ENCODE data around the gene ACTL8.

Gene ACTL8

GRCh38 chr1:17724150-17724549, 31.0 kb upstream of the ACTL8 start:
- Histone ChIP-seq H3K9me3 (ENCODE audit: low read length) (no peaks in the 10 kb centered on the region), H3K9ac (ENCODE audit: low read length) (no peak overlapping the region), H3K36me3 (ENCODE audit: insufficient read depth, low read length) (no peaks in the 10 kb centered on the region), H3K4me3 (ENCODE audit: low read depth in 1 of 2, low read length in 2 of 2) (no peak overlapping the region), H3K27ac (ENCODE audit: low read depth, low read length) (no peak overlapping the region), H3K4me1 (ENCODE audit: insufficient read depth, low read length) (no peaks in the 10 kb centered on the region), H3K27me3 (ENCODE audit: control insufficient read depth in 1 of 2, insufficient read depth in 2 of 2, low read length in 2 of 2) (no peaks in the 10 kb centered on the region)

- Histone ChIP-seq H3K4me1 (ENCODE audit: insufficient read depth, low read length) (no peaks in the 10 kb centered on the region), H3K27me3 (ENCODE audit: control insufficient read depth in 1 of 2, insufficient read depth in 2 of 2, low read length in 2 of 2) (no peaks in the 10 kb centered on the region)
Measured at GRCh38 chr1:17725084-17725719, 29.9 kb upstream of the ACTL8 start.

DNA sequence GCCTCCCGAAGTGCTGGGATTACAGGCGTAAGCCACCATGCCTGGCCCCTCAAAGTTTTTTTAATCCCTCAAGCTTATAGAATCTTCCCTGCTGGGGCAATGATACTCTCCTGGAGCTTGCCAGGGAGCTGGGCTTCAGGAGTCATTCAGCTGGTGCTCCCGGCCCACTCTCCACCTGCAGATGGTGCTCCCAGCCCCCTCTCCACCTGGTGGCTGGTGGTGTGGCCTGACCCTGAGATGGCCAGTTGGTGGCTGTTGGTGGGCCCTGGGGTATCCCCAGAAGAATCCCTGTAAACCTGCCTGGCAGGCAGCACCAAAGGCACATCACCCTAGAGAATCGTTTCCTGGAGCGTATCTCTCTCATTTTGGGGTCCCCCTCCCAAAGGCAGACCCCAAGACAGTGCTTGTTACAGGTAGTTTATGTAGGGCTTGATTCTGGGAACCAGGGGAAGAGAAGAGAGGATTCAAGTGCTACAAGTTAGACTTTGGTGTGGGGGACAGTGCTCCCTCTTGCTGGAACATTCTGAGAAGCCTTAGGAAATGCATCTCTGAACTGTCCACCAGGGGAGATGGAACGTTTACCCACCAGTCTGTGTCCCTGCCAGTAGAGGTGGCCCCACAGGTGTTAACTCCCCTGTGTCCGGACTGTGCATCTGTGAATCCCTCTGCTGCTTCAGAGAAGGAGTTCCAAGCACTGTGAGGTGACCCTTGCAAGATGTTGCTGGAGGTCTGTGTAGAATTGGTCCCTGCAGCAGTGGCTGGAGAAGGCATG, 29.1 kb upstream of the ACTL8 start:
- no peaks in the 10 kb centered on the region for H3K27me3 ChIP-seq (ENCODE audit: control insufficient read depth in 1 of 2, insufficient read depth in 2 of 2, low read length in 2 of 2)
- H3K9ac ChIP-seq (ENCODE audit: low read length), result no peak overlapping the region
- H3K9me3 ChIP-seq (ENCODE audit: low read length), result no peaks in the 10 kb centered on the region
- H3K36me3 ChIP-seq (ENCODE audit: insufficient read depth, low read length), result no peaks in the 10 kb centered on the region
- no peak overlapping the region for H3K4me3 ChIP-seq (ENCODE audit: low read depth in 1 of 2, low read length in 2 of 2)
- no peaks in the 10 kb centered on the region for H3K4me1 ChIP-seq (ENCODE audit: insufficient read depth, low read length)
- H3K27ac ChIP-seq (ENCODE audit: low read depth, low read length), result no peak overlapping the region

More at GRCh38 chr1:17725084-17725719, 29.9 kb upstream of the ACTL8 start:
- Histone ChIP-seq H3K27ac (ENCODE audit: low read depth, low read length) (no peak overlapping the region), H3K9me3 (ENCODE audit: low read length) (no peaks in the 10 kb centered on the region), H3K9ac (ENCODE audit: low read length) (no peak overlapping the region), H3K4me3 (ENCODE audit: low read depth in 1 of 2, low read length in 2 of 2) (no peak overlapping the region), H3K36me3 (ENCODE audit: insufficient read depth, low read length) (no peaks in the 10 kb centered on the region)

- Histone ChIP-seq H3K4me3 (ENCODE audit: low read depth in 1 of 2, low read length in 2 of 2) (no peak overlapping the region), H3K9ac (ENCODE audit: low read length) (no peak overlapping the region), H3K27ac (ENCODE audit: low read depth, low read length) (no peak overlapping the region), H3K36me3 (ENCODE audit: insufficient read depth, low read length) (no peaks in the 10 kb centered on the region), H3K9me3 (ENCODE audit: low read length) (no peaks in the 10 kb centered on the region), H3K4me1 (ENCODE audit: insufficient read depth, low read length) (no peaks in the 10 kb centered on the region), H3K27me3 (ENCODE audit: control insufficient read depth in 1 of 2, insufficient read depth in 2 of 2, low read length in 2 of 2) (no peaks in the 10 kb centered on the region)
Measured at GRCh38 chr1:17728123-17728712, 26.9 kb upstream of the ACTL8 start.

GRCh38 chr1:17729248-17729647, 25.9 kb upstream of the ACTL8 start:
- Histone ChIP-seq H3K27me3 (ENCODE audit: control insufficient read depth in 1 of 2, insufficient read depth in 2 of 2, low read length in 2 of 2) (no peaks in the 10 kb centered on the region), H3K27ac (ENCODE audit: low read depth, low read length) (no peak overlapping the region), H3K9me3 (ENCODE audit: low read length) (no peaks in the 10 kb centered on the region), H3K4me1 (ENCODE audit: insufficient read depth, low read length) (no peaks in the 10 kb centered on the region), H3K36me3 (ENCODE audit: insufficient read depth, low read length) (no peaks in the 10 kb centered on the region), H3K4me3 (ENCODE audit: low read depth in 1 of 2, low read length in 2 of 2) (no peak overlapping the region), H3K9ac (ENCODE audit: low read length) (no peak overlapping the region)

DNA sequence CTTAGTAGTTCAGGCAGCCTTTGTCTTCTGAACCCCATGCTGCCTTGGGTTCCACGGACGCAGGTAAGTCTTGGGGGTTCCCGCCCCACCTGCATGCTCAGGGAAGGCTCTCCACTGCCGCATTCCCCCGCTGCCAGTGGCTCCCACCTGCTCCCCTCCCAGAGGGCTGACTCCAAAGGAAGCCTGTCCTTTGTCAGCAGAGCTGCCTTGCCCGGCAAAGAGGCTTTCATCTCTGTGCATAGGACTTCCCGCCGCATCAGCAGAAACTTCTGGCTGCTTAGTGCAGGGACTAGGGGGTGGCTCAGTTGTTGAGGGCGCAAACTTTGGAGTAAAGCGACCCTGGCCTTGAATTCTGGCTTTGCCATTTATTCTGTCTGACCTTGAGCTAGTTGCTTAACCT, 25.2 kb upstream of the ACTL8 start:
- Histone ChIP-seq H3K27ac (ENCODE audit: low read depth, low read length) (no peak overlapping the region), H3K4me3 (ENCODE audit: low read depth in 1 of 2, low read length in 2 of 2) (no peak overlapping the region), H3K4me1 (ENCODE audit: insufficient read depth, low read length) (no peaks in the 10 kb centered on the region), H3K9ac (ENCODE audit: low read length) (no peak overlapping the region), H3K27me3 (ENCODE audit: control insufficient read depth in 1 of 2, insufficient read depth in 2 of 2, low read length in 2 of 2) (no peaks in the 10 kb centered on the region), H3K36me3 (ENCODE audit: insufficient read depth, low read length) (no peaks in the 10 kb centered on the region), H3K9me3 (ENCODE audit: low read length) (no peaks in the 10 kb centered on the region)

DNA sequence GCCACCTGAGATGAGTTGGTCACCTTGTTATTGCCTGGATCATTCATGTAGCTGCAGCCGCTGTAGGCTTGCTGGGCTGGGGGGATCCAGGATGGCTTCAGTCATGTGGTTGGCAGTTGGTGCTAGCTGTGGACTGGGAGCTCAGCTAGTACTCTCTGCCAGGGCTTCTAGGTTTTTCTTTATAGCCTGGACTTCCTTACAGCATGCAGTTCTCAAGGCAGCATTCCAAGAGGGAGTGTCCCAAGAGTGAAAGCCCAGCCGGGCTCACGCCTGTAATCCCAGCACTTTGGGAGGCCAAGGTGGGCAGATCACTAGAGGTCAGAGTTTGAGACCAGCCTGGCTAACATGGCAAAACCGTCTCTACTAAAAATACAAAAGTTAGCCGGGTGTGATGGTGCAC, 23.7 kb upstream of the ACTL8 start:
- H3K4me1 ChIP-seq (ENCODE audit: insufficient read depth, low read length), result no peaks in the 10 kb centered on the region
- peaks cover 0 to 4% of the 10 kb centered on the region in 2 donors for H3K27me3 ChIP-seq (ENCODE audit: control insufficient read depth in 1 of 2, insufficient read depth in 2 of 2, low read length in 2 of 2)
- H3K9ac ChIP-seq (ENCODE audit: low read length), result no peak overlapping the region
- no peaks in the 10 kb centered on the region for H3K36me3 ChIP-seq (ENCODE audit: insufficient read depth, low read length)
- no peak overlapping the region for H3K4me3 ChIP-seq (ENCODE audit: low read depth in 1 of 2, low read length in 2 of 2)
- H3K9me3 ChIP-seq (ENCODE audit: low read length), result no peaks in the 10 kb centered on the region
- H3K27ac ChIP-seq (ENCODE audit: low read depth, low read length), result no peak overlapping the region

DNA sequence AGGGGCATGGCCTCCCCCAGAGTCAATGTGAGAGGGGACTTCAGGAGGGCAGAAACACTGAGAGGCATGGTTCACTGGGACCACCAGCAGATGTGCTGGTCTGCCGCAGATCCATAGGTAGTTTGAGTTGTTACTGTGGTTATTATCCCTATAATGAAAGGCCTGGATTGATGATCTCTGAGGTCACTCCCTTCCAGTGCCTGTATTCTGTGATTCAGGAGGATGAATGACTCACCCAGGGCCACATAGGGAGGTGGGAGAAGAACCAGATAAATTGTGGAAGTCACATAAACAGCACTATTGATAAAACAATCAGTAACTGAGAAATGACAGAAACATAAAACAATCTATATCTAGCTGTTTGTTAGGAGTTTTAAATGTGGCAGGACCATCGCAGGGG, 22.7 kb upstream of the ACTL8 start:
- no peaks in the 10 kb centered on the region for H3K9me3 ChIP-seq (ENCODE audit: low read length)
- H3K4me3 ChIP-seq (ENCODE audit: low read depth in 1 of 2, low read length in 2 of 2), result no peak overlapping the region
- no peak overlapping the region for H3K9ac ChIP-seq (ENCODE audit: low read length)
- H3K36me3 ChIP-seq (ENCODE audit: insufficient read depth, low read length), result no peaks in the 10 kb centered on the region
- H3K27me3 ChIP-seq (ENCODE audit: control insufficient read depth in 1 of 2, insufficient read depth in 2 of 2, low read length in 2 of 2), result peaks cover 0 to 6% of the 10 kb centered on the region in 2 donors
- H3K27ac ChIP-seq (ENCODE audit: low read depth, low read length), result no peak overlapping the region
- no peaks in the 10 kb centered on the region for H3K4me1 ChIP-seq (ENCODE audit: insufficient read depth, low read length)

- no peak overlapping the region for H3K27ac ChIP-seq (ENCODE audit: low read depth, low read length)
- H3K4me1 ChIP-seq (ENCODE audit: insufficient read depth, low read length), result no peaks in the 10 kb centered on the region
- H3K27me3 ChIP-seq (ENCODE audit: control insufficient read depth in 1 of 2, insufficient read depth in 2 of 2, low read length in 2 of 2), result peaks cover 0 to 6% of the 10 kb centered on the region in 2 donors
- H3K9me3 ChIP-seq (ENCODE audit: low read length), result no peaks in the 10 kb centered on the region
- no peak overlapping the region for H3K9ac ChIP-seq (ENCODE audit: low read length)
- H3K4me3 ChIP-seq (ENCODE audit: low read depth in 1 of 2, low read length in 2 of 2), result no peak overlapping the region
- H3K36me3 ChIP-seq (ENCODE audit: insufficient read depth, low read length), result no peaks in the 10 kb centered on the region
Measured at GRCh38 chr1:17733661-17734060, 21.5 kb upstream of the ACTL8 start.

DNA sequence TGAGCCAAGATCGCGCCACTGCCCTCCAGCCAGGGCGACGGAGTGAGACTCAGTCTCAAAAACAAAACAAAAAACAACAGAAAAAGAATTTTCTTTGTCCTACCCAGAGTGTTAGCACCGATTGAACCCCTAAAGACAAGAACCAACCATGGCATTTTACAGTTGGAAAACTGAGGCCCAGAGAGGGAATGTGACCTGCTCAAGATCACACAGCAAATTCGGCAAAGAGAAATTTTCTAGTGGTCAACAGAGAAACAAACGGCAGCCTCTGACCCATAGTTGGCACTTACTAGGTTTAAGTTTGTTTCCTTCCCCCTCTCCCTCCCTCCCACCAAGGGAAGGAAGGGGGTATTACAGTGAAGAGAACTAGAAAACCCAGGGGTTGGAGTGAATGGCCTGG, 20.5 kb upstream of the ACTL8 start:
- no peak overlapping the region for H3K4me3 ChIP-seq (ENCODE audit: low read depth in 1 of 2, low read length in 2 of 2)
- H3K36me3 ChIP-seq (ENCODE audit: insufficient read depth, low read length), result no peaks in the 10 kb centered on the region
- H3K27me3 ChIP-seq (ENCODE audit: control insufficient read depth in 1 of 2, insufficient read depth in 2 of 2, low read length in 2 of 2), result peaks cover 0 to 12% of the 10 kb centered on the region in 2 donors
- no peaks in the 10 kb centered on the region for H3K9me3 ChIP-seq (ENCODE audit: low read length)
- no peak overlapping the region for H3K9ac ChIP-seq (ENCODE audit: low read length)
- no peak overlapping the region for H3K27ac ChIP-seq (ENCODE audit: low read depth, low read length)
- no peaks in the 10 kb centered on the region for H3K4me1 ChIP-seq (ENCODE audit: insufficient read depth, low read length)

DNA sequence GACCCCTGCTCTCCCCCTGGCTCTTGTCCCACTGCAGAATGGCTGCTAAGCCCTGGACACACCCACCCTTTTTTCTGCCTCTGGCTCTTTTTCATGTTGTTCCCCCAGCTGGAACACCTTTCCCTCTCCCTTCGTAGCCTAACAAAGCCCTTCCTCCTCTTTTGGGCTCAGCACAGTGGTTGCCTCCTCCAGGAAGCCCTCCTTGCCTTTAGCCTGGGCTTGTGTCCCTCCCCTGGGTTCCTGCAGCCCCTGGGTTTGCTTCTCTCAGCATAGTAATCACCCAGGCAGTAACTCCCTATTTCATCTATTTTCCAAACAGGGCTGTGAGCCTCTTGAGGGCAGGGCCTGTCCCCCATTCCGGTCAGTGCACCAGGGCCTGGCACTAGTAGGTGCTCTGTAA, 19.8 kb upstream of the ACTL8 start:
- Histone ChIP-seq H3K4me3 (ENCODE audit: low read depth in 1 of 2, low read length in 2 of 2) (no peak overlapping the region), H3K9me3 (ENCODE audit: low read length) (no peaks in the 10 kb centered on the region), H3K9ac (ENCODE audit: low read length) (no peak overlapping the region), H3K27ac (ENCODE audit: low read depth, low read length) (no peak overlapping the region), H3K36me3 (ENCODE audit: insufficient read depth, low read length) (no peaks in the 10 kb centered on the region), H3K4me1 (ENCODE audit: insufficient read depth, low read length) (no peaks in the 10 kb centered on the region), H3K27me3 (ENCODE audit: control insufficient read depth in 1 of 2, insufficient read depth in 2 of 2, low read length in 2 of 2) (peaks cover 0 to 15% of the 10 kb centered on the region in 2 donors)
